ENCODE data around the gene GPRIN1.

DNA sequence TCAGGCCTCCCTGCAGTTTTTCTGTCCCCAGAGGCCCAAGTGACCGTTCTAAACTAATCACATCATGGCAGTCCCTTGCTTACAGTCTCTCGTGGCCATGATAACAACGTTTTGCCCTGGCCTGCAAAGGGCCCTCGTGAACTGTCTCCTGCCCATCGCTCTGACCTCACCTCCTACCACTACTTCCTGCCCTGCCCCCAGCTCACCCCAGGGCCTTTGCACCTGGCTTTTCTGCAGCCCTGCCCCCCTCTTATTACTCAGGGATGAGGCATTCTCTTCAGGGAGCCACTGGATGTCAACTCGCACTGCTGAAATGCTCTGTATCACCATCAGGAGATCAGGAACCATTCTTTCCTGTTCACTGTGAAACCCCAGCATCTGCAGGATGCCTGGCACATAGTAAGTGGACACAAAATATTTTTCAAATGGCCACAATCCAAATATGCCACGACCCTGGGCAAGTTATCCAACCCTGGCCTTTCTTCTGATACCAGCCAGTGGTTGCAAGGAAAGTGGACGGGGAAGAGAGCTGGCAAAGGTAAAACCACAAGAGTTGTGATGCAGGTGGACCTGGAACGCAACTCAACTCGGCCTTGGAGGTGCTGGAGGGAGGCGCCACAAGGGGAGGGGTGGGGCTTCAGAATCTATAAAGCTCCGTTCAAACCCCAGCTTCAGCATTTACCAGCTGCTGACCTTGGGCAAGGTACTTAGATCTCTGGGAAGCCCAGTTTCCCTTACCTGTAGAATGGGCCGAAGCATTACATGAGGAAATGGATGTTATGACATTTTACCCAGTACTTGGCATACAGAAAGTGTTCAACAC lies 18.7 kb upstream of the GPRIN1 start:
- TF ChIP-seq, protein P1, sequence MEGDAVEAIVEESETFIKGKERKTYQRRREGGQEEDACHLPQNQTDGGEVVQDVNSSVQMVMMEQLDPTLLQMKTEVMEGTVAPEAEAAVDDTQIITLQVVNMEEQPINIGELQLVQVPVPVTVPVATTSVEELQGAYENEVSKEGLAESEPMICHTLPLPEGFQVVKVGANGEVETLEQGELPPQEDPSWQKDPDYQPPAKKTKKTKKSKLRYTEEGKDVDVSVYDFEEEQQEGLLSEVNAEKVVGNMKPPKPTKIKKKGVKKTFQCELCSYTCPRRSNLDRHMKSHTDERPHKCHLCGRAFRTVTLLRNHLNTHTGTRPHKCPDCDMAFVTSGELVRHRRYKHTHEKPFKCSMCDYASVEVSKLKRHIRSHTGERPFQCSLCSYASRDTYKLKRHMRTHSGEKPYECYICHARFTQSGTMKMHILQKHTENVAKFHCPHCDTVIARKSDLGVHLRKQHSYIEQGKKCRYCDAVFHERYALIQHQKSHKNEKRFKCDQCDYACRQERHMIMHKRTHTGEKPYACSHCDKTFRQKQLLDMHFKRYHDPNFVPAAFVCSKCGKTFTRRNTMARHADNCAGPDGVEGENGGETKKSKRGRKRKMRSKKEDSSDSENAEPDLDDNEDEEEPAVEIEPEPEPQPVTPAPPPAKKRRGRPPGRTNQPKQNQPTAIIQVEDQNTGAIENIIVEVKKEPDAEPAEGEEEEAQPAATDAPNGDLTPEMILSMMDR (conservative IDR thresholded peaks at IDR 0.05 in 1 of 2, IDR thresholded peaks at IDR 0.05 in 1 of 2; ENCODE audit: low read depth in 1 of 2, low read length in 2 of 2) = no peak
- no peak for TF ChIP-seq EZH2 (IDR thresholded peaks at IDR 0.05; ENCODE audit: low read length, missing control alignments)

Data from fibroblast of lung (primary cell).